Ascending aorta (tissue), 2 donors: ENCODE measurements around the gene E2F3. TPM values are rescaled to one million over a fixed set of nuclear protein-coding genes. Genes with fewer than 3 reads are reported as not detected.

Experiments
- DNase-seq, 2 donors: peaks; one replicate each; pipeline ENCODE4 v3.0.0-alpha.2; 2019; ENCODE audit warnings: low spot score in 2 of 2
- H3K27ac ChIP-seq, 2 donors: fragments of 200-600 bp; sonication (generic); one replicate each; pipeline ENCODE4 v1.5.1; 2016 to 2017; ENCODE audit warnings: mild to moderate bottlenecking in 1 of 2
- H3K27me3 ChIP-seq: fragments of 200-600 bp; sonication (generic); one replicate; pipeline ENCODE4 v1.5.1; 2017
- H3K36me3 ChIP-seq, 2 donors: fragments of 200-600 bp; sonication (generic); one replicate each; pipeline ENCODE4 v1.5.1; 2016
- H3K4me1 ChIP-seq, 2 donors: fragments of 200-600 bp; sonication (generic); one replicate each; pipeline ENCODE4 v1.5.1; 2016 to 2017; ENCODE audit warnings: mild to moderate bottlenecking in 1 of 2
- H3K4me3 ChIP-seq, 2 donors: fragments of 200-600 bp; sonication (generic); one replicate each; pipeline ENCODE4 v1.5.1; 2016 to 2017; ENCODE audit warnings: mild to moderate bottlenecking in 1 of 2
- H3K9me3 ChIP-seq, 2 donors: fragments of 200-600 bp; sonication (generic); one replicate each; pipeline ENCODE4 v1.5.1; 2016
- intact Hi-C: fragments of 100-400 bp; cut with DNase I; formaldehyde crosslinking; loops from one replicate; pipeline ENCODE4 v1.15.1; 2023
- total RNA-seq: library from RNA; depleted of rRNA; stranded (reverse); fragments of >200 nt; gene quantifications from one replicate; pipeline ENCODE4 v1.1.0, GENCODE V29; 2016
- TF ChIP-seq, protein P1 (sequence below), 3 experiments: fragments of 200-600 bp in 2 of 3; fragments of 450-650 bp in 1 of 3; sonication (generic) in 2 of 3; IDR thresholded peaks; one replicate each; pipeline ENCODE4 v1.5.1; 2016 to 2019; ENCODE audit warnings: antibody characterized with exemption in 3 of 3, mild to moderate bottlenecking in 1 of 3, moderate library complexity in 1 of 3

Gene E2F3
- total RNA-seq, 1 donor from 2014 or later, result 1.1 TPM

DNA sequence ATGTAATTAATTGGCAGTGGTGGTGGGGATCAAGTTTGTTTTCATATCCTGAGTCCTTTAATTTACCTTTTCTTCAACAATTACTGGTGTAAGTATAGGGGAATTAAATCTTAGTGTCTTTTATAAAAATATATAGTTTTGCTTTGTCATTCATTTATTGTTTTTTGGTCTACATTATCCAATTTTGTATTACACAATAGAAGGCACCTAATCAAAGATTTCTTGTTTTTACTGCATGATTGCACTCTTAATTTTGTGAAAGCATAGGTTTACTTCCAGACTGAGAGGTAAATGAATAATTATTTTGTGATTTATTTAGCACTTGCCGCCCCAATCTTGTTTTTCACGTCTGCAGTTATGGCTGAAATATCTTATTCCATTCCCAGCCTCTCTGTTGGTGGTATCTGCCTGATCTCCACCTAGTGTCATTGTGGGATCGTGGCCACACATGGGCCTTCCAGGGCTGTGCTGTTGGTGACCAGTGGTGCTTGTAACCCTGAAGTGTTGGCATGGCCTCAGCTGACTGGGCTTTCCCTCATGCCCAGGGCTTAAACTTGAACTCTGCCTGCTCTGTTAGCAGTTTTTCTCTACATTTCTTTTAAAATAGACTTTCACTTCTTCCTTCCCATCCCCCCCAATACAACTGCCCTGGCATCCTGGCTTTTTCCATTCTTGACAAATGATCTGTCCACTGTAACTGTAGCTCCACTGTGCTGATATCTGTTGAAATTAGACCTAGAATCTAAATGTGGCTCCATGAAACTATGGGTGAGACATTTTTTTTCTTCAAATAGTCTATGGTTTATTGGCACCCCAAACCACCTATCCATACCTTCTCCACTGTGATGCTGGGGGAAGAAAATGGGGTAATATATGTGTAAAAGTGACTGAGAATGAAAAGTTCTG, 24.8 kb downstream of the E2F3 start:
- Histone ChIP-seq H3K27me3 (no peaks in the 10 kb centered on the region), H3K4me1 (peaks cover 18 to 24% of the 10 kb centered on the region in 2 donors), H3K36me3 (peaks cover 0 to 1% of the 10 kb centered on the region in 2 donors), H3K4me3 (no peak overlapping the region), H3K9me3 (no peaks in the 10 kb centered on the region), H3K27ac (peak overlapping the region in 1 of 2 donors; percentile 67)
- no peak for DNase-seq
- TF ChIP-seq, protein P1, sequence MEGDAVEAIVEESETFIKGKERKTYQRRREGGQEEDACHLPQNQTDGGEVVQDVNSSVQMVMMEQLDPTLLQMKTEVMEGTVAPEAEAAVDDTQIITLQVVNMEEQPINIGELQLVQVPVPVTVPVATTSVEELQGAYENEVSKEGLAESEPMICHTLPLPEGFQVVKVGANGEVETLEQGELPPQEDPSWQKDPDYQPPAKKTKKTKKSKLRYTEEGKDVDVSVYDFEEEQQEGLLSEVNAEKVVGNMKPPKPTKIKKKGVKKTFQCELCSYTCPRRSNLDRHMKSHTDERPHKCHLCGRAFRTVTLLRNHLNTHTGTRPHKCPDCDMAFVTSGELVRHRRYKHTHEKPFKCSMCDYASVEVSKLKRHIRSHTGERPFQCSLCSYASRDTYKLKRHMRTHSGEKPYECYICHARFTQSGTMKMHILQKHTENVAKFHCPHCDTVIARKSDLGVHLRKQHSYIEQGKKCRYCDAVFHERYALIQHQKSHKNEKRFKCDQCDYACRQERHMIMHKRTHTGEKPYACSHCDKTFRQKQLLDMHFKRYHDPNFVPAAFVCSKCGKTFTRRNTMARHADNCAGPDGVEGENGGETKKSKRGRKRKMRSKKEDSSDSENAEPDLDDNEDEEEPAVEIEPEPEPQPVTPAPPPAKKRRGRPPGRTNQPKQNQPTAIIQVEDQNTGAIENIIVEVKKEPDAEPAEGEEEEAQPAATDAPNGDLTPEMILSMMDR (IDR thresholded peaks at IDR 0.05), result no peak
- intact Hi-C loops, result no loop called here

DNA sequence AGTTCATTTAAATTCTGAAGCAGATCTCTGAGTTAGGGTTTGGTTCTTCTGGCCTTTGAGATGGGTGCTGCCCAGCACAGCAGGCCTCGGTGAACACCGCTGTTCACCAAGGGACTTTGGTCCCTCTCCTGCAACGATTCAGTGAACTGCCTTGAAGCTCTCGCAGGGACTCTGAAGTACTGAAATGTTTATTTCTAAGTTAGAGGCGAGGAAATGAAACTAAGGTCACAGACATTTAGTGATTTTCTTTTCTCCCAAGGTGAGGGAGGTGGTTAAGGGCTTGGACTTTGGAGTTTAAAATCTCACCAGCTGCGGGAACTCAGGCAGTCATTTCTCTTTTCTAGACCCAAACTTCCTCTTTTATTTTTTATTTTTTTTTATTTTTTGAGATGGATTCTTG, 26.2 kb downstream of the E2F3 start:
- H3K4me1 ChIP-seq, result peaks cover 18 to 24% of the 10 kb centered on the region in 2 donors
- intact Hi-C loops, result no loop called here
- TF ChIP-seq, protein P1 (IDR thresholded peaks at IDR 0.05), result no peak
- no peak overlapping the region for H3K4me3 ChIP-seq
- peaks cover 0 to 5% of the 10 kb centered on the region in 2 donors for H3K36me3 ChIP-seq
- H3K27me3 ChIP-seq, result no peaks in the 10 kb centered on the region
- H3K9me3 ChIP-seq, result no peaks in the 10 kb centered on the region
- DNase-seq, result no peak
- H3K27ac ChIP-seq, result peak overlapping the region; percentile 67 to 82

DNA sequence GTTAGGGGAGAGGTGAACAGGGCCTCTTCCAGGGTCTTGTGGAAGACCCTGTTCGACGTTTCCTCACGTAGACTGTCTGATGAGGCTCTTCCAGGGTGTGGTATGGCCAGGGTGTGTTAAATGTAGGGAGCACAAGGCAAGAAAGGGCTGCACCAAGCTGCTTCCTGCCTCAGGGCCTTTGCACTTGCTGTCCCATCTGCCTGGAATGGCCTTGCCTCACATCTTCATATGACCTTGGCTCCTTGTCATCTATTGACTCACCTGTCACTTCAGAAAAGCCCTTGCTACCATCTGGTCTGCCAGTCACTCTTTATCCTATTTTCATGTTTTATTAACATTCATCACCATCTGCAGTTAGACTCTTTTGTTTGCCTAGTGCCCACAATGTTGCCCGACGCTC, 31.0 kb downstream of the E2F3 start:
- Histone ChIP-seq H3K36me3 (peaks cover 0 to 5% of the 10 kb centered on the region in 2 donors), H3K27ac (no peak overlapping the region), H3K4me1 (peaks cover 14 to 15% of the 10 kb centered on the region in 2 donors), H3K4me3 (no peak overlapping the region), H3K27me3 (no peaks in the 10 kb centered on the region), H3K9me3 (no peaks in the 10 kb centered on the region)
- TF ChIP-seq, protein P1 (IDR thresholded peaks at IDR 0.05), result no peak
- intact Hi-C loops, result no loop called here
- no peak for DNase-seq

DNA sequence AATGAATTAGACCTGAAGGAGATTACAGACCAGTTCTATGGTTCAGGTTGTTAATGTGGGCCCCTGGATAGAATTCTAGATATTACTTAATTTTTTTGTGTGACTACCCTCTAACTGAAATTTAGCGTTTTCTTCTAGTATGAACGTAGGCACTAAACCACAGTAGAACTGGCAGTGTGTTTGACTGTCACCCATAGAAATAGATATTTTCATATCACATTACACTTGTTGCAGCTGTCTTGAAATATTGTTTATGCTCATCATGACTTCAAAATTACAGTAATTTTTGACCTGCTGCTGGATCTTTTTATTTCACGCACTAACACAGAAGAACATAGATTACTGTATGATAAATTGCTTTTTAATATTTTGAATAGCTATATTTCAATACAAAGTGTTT, 31.6 kb downstream of the E2F3 start:
- no peaks in the 10 kb centered on the region for H3K9me3 ChIP-seq
- no peaks in the 10 kb centered on the region for H3K27me3 ChIP-seq
- peaks cover 0 to 5% of the 10 kb centered on the region in 2 donors for H3K36me3 ChIP-seq
- intact Hi-C loops, result no loop called here
- H3K27ac ChIP-seq, result no peak overlapping the region
- H3K4me3 ChIP-seq, result no peak overlapping the region
- TF ChIP-seq, protein P1 (IDR thresholded peaks at IDR 0.05), result no peak
- DNase-seq, result no peak
- H3K4me1 ChIP-seq, result peaks cover 8% of the 10 kb centered on the region in 2 donors

DNA sequence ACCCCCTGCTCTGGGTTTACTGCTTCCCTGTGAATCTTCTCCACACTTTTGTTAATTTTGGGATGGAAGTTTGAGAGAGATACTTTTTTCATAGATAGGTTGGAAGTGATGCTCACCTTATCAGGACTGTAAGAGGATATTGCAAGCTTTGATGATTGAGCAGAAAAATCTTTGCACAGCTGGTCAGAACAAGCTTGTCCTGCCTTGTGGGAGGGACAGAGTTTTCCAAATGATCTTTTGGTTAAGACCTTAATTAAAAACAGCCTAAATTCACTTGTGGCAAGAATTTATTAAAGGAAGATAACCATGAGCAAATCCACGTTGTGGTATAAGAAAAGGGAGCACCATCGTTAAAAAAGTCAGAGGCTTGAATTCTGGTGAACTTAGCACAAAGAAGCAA, 32.2 kb downstream of the E2F3 start:
- Histone ChIP-seq H3K27me3 (no peaks in the 10 kb centered on the region), H3K9me3 (no peaks in the 10 kb centered on the region), H3K27ac (no peak overlapping the region), H3K4me1 (peaks cover 5 to 11% of the 10 kb centered on the region in 2 donors), H3K4me3 (no peak overlapping the region), H3K36me3 (peaks cover 0 to 5% of the 10 kb centered on the region in 2 donors)
- TF ChIP-seq, protein P1 (IDR thresholded peaks at IDR 0.05), result no peak
- intact Hi-C loops, result no loop called here
- no peak for DNase-seq
